HG03103 (cell line): ENCODE results near the gene LTO1.
"Not testable (repeated sequence)": the region's sequence is repeated elsewhere in the genome, so short reads cannot be mapped to it uniquely, and the experiment has no call there.

Experiments used
- ATAC-seq: cut with Tn5 transposase; IDR thresholded peaks from one replicate; pipeline ENCODE4 v1.9.1; 2021; ENCODE audit warnings: low read depth; ENCODE audit not compliant: unreplicated experiment

Gene LTO1

DNA sequence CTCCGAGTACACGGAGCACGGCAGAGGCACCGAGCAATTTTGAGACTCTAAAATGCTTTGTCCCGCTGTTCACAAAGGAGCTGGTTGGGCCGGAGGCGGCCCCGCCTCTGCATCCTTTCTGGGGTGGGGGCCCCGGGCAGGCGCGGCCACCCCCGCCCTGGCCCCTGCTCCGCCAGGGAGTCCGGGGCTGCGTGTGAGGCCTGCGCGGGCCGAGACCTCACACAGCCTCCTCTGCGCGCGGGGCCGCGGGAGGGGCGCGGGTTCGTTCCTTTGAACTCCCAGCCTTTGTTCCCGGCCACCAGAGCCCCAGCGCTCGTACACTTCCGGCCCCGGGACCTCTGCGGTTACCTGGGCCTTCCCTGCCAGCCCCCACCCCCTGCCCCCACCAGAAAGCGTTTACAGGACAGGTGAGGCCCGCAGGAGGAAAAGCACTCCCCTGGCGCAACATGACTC, 27.1 kb upstream of the LTO1 start:
- no peak for ATAC-seq

DNA sequence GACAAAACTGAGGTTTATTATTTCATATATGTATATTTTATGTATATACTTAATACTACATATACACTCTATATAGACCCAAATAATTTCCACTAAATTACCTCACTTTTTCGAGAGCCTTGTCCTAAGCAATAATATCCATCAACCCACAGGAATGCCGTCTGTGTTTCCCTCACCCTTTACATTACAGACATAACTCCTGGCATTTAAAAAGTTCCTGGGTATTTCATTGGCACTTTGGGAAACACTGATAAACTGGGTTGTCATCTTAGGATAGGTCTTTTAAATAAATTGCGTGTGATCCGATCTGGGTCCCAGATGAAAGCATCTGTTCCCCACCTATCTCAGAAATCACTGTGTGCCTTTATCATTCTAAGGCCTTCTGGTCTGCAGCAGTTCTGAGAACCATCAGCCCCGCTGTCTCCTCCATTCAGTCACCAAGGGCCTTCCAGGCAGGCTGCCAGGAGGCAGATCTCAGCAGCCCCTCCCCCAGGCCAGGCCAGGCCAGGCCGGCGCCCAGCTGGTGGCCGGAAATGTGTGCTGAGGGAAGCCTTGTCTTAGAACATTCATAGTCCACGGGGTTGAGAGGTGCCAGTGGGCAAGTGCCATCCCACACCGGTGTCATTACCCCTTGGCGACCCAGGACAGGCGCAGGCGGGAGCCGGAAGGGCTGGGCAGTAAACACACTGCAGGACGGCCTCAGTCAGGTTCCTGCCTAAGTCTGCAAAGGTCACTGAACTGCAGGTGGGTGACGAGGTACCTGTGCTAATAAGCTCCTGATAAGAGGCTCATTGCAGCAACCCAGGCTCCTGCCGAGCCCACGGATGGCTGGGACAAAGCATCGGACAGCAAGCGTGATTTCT, 25.4 kb upstream of the LTO1 start:
- no peak for ATAC-seq

DNA sequence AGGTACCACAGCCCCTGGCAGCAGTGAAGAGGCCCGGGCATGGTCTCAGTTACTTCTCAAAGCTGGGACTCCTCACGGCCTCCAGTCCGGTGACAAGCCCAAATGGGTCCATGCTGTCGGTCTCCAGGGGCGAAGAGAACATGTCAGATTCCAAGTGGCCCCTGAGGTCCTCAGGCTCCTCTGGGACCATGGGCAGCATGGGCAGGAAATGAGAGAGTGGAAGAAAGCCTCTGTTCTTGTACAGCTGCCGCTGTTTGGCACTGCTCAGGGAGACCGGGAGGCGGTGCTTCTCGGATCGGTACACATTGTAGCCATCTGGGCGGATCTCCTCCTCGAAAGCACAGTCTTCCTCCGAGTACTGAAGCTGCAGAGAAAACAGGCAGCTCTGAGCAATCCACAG, 24.1 kb upstream of the LTO1 start:
- no peak for ATAC-seq

DNA sequence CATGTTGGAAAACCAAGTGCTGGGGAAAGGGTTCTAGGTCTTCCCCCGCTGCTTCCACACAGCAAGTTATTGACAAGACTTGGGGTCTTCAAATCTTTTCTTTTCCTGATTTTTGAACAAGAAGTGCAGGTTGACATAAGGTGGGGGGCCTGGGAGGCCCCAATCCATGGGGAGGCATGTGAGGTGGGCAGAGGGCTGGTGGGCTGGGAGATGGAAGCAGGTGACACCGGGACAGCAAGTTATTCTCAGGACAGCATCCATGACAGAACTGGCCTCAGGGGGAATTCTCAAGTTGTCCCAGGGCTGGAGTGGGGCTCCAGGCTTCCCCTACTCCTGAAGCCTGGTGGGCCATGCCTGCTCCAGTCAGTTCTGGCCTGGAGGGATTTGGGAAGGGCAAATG, 23.2 kb upstream of the LTO1 start:
- no peak for ATAC-seq

DNA sequence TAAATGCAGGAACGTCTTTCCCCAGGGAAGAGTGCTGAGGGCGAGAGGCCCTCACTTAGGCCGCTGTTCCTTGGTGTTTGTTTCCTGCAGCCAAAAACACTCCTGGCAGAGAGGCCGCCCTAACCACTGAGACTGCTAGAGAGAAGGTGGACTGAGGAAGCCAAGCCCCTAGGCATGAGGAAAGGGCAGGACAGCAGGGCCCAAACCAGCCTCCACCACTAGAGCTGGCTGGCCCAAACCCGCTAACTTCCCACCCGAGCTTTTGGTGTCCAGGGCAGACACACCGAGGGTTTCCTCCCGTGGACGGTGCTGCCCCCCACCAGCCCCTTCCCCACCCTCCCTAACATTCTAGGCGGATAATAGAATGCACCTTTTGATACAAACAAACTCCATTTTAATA, 22.7 kb upstream of the LTO1 start:
- no peak for ATAC-seq

DNA sequence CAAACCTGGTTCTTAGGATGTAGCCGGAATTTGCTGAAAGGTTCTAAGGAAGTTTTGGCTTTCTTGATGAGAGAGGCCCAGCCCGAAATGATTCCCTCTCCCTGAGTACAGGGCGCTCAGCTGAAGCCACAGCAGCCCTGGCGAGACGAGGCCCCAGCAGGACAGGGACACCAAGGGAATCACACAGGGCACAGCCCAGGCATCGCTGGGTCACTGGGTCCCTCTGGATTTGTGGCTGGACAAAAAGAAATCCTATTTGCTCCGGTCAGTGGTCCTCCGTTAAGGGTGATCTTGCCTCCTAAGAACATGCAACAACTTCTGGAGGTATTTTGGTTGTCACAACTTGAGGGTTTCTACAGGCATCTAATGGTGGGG, 22.3 kb upstream of the LTO1 start:
- no peak for ATAC-seq

DNA sequence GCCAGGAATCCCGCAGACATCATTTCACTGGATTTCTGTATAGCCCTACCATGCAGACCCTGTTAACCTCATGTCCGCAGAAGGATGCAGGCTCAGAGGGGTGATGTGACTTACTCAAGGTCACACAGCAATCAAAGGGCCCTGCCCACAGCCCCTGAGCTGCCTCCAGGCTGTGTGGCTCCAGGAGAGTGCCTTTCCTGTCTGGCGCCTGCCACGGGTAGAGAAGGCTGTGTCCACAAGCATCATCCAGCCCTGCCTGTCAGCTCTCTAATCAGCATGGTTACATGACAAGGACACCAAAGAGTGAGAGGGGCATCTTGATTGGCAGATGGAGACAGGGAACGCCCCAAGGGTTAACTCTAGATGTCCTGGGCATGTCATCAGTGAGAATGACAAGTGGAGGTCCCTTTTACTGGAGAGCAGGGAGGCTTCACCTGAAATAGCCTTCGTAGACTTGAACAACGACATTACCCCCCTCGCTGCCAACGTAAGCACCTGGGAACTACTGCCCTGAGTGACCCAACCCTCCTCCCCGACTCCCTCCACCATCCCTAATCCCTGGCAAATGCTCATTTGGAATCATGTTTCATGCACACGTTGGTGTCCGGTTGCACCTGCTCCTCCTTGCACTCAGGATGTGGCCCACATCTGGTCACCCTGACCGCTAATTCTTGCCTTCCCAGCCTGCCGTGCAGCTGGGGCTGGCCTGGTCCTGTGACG, 21.8 kb upstream of the LTO1 start:
- ATAC-seq, result no peak

DNA sequence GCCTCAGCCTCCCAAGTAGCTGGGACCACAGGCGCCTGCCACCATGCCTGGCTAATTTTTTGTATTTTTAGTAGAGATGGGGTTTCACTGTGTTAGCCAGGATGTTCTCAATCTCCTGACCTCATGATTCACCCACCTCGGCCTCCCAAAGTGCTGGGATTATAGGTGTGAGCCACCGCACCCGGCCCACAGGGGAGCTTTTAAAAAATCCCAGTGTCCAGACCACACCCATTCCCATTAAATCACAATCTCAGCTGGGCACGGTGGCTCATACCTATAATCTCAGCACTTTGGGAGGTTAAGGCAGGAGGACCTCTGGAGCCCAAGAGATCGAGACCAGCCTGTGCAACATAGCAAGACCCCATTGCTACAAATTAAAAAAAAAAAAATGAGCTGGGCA, 20.8 kb upstream of the LTO1 start:
- ATAC-seq, result not testable (repeated sequence)

DNA sequence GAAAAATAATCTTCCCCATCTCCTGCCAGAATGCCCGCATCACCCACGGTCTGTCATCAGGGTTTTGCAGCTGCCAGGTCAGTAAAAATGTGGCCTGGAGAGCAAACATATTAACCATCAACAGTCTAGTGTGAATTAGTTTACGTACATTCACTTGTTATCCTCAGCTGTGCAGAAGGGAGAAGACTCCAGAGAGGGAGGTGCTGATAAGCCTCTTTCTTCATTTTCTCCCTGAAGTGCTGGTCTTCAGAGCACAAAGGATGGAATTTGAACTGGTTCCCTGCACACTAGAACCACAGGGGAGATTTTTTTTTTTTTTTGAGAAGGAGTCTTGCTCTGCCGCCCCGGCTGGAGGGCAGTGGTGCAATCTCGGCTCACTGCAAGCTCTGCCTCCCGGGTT, 20.4 kb upstream of the LTO1 start:
- no peak for ATAC-seq

DNA sequence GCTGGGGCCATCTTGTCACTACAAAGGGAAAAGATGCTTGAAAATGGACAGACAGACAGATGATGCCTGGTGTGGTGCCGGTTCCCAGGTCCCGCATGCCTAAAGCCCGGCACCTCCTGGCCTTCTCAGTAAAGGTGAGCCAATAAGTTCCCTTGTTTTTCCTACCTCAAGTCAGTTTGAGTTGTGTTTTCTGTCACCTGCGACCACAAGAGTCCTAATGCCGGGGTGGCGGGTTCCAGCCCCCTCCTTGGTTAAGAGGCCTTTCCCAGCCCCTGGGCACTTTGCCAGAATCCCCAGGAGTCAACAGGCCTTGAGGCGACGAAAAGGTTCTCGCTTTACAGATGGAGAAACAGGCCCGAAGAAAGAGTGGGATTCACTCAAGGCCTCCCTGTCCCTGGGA, 19.6 kb upstream of the LTO1 start:
- ATAC-seq, result no peak

DNA sequence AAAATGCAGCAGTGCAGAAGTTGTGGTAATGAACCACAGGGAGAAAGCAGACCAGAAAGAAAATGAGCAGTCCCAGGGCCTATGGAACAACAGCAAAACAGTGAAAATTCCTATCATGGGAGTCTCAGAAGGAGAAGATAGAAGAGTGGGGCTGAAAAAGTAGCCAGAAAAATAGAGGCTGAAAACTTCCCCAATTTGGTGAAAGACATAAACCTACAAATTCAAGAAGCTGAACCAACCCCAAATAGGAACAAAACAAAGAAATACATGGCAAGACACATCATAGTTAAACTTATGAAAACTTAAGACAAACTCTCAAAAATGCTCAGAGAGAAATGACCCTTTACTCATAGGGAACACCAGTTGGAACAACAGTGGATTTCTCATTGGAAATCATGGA, 17.3 kb upstream of the LTO1 start:
- ATAC-seq, result no peak

DNA sequence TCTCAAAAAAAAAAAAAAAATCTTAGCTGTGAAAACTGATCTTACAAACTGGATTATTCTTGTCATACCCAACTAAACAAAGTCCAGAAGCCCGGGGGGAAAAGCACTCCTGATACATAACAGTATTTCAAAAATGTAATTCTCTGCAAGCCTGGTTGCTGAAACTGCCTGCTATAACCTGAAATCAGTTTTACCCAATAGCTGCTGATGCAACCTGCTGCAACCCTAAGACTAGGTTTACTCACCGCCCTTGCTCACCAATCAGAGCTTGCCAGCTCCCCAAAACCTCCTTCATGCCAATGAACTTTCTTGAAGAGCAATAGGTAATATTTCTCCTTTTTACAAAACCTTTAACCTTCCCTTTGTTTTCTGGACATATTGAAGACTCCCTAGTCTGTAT, 16.3 kb upstream of the LTO1 start:
- no peak for ATAC-seq

DNA sequence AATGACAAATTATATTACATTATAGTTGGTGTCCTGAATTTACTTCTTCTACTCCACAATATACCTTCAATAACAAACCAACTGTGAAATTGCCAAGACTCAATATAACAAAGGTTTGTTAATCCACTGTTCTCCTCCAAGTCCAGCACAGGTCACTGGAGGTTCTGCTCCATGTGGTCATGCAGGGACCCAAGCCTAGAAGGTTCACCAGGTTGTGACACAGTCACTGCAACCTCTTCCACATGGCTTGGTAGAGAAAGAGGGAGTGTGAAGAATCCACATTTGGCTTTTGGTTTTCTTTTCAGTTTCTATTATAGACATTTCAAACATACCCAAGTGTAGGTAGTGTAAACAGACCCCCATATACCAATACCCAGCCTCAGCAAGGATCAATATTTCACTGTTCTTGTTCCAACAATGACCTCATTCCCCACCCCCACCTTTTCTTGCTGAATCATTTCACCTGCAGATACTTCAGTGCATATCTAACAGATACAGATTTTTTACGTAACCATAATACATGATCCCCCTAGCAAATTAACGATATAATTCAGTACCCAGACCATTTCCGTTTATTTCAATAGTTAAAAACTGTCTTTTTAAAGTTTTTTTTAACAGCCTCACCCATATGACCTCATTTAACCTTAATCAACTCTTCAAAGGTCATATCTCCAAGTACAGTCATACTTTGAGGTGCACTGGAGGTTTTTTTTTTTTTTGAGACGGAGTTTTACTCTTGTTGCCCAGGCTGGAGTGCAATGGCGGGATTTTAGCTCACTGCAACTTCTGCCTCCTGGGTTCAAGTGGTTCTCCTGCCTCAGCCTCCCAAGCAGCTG, 14.5 kb upstream of the LTO1 start:
- ATAC-seq, result no peak

DNA sequence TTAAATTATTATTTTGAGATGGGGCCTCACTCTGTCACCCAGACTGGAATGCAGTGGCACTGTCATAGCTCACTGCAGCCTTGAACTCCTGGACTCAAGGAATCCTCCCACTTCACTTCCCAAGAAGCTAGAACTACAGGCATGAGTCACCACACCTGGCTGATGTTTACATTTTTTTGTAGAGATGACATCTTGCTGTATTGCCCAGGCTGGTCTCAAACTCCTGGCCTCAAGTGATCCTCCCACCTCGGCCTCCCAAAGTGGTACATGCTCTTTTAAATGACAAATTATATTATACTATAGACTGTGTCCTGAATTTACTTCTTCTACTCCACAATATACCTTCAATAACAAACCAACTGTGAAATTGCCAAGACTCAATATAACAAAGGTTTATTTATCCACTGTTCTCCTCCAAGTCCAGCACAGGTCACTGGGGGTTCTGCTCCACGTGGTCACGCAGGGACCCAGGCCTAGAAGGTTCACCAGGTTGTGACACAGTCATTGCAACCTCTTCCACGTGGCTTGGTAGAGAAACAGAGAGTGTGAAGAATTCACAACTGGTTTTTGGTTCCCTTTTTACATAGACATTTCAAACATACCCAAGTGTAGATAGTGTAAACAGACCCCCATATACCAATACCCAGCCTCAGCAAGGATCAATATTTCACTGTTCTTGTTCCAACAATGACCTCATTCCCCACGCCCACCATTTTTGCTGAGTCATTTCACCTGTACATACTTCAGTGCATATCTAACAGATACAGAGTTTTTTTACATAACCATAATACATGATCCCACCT, 13.0 kb upstream of the LTO1 start:
- ATAC-seq, result not testable (repeated sequence)

DNA sequence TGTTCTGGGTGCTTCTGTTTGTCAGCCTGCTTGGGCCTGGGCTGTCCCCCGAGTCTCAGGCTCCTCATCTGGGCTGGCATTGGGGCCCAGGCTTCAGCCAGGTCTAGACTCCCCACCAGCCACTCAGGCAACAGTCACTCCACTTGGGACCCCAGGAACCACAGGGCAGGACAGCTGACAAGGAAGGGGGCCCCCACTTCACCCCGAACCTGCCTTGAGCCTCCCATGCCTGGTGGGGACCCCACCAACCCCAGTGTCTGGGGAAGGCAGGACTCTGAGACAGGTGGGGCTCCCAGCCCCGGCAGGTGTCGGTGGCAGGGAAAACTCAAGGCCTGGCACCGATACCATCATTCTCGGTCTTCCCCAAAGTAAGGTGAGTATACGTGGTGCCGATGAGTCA, 11.7 kb upstream of the LTO1 start:
- ATAC-seq, result no peak

DNA sequence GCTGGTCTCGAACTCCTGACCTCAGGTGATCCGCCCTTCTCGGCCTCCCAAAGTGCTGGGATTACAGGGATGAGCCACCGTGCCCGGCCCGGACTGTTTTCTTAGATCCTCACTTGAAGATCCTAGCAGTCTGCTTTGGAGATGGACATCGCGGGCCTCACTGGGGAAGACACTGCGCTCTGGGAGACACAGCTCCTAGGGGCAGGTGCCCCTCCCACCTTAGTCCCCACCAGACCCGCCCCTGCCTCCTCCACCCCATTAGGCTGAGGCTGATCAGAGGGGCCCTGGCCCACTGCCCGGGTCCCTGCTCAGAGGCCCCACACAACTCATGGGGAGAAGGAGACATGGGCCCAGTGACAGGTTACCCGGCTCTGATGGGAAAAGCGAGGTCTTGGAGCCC, 11.3 kb upstream of the LTO1 start:
- ATAC-seq, result no peak

DNA sequence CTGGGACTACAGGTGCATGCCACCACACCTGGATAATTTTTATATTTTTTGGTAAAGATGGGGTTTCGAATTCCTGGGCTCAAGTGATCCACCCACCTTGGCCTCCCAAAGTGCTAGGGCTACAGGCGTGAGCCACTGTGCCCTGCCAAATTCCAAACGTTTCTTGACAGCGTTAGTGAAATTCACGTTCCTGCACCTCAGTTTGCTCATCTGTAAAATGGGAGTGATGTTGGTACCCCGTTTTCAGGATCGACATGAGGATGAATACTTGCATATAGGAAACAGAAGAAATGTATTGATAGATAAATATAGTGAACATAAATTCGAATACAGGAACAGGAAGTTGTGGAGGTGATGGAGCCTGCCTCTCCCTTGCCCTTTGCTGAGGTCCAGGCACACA, 10.2 kb upstream of the LTO1 start:
- no peak for ATAC-seq

DNA sequence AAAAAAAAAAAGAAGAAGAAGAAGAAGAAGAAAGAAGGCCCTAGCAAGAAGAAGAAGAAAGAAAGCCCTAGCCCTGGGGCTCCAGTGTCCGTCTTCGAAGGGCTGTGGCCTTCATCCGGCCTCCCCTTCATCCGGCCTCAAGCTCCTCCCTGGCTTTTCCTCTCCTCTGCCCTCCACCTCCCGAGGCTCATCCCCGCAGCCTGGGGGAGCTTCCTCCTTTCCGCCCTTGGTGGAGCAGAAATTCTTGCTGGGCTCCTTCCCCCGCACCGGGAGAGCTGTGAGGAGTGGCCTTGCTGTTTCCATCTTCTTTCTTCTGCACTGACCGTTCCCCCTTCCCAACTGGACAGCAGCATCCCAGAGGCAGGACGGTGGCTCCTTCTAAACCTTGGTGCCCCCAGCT, 9.5 kb upstream of the LTO1 start:
- ATAC-seq, result no peak

DNA sequence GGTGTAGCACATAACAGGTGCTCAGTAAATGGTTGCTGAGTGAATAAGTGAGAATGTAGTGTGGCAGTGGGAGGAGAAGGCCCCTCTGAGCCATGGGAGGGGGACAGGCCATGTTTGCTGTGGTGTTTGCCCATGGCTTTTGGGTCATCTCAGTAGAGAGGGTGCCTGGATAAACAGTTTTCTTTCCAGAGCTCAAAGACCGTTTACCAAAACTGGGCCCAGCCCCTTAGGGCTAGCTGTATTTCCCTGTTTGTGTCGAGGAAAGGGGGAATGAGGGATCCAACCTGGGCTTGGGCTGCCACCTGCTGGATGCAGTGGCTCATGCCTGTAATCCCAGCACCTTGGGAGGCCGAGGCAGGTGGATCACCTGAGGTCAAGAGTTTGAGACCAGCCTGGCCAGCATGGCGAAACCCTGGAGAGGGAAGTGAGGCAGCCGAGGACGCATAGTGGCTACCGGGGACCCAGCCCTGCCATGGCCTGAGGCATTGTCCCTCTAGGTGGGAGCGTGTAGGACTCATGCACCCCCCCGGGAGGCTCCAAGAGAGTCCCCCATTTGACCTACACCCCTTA, 8.7 kb upstream of the LTO1 start:
- no peak for ATAC-seq

DNA sequence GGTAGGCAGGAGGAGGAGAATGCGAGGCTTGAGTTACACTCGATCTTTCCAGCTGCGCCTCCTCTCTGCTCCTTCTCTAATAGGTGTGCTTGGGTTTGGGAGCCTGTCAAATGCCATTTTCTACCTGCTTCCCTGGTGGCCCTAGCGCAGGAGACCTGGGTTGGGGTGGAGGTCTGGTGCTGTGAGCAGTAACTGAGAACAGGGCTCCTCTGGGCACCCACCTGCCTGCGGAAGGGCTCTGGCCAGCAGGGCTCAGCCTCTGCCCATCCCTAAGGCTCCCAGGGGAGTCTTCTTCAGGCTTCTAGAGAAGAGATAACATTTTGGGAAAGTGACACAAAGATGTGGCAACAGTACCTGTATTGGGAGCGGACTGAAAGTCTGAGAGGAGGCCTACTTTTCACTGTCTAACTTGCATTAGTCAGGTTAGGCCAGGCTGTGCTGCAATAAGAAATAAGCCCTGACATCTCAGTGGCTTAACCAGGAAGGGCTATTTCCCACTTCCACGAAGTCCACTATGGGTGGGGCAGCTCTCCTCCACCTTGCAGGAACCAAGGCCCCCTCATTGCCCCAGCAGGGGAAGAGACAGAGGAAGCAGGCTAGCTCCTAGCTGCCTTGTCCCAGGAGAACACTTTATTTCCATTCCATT, 7.7 kb upstream of the LTO1 start:
- ATAC-seq, result no peak
